Measurements from ENCODE around the gene RHO.
"Not testable (repeated sequence)": the region's sequence is repeated elsewhere in the genome, so short reads cannot be mapped to it uniquely, and the experiment has no call there.

RHO gene
- total RNA-seq, result 0.09 to 0.15 reads per million in 2 donors

GRCh38 chr3:129528589-129529100, at the start of gene RHO:
TSS of gene RHO (plus strand) at chr3:129528639. CDS start at chr3:129528734, 95 bp downstream.
- DNase-seq, result no peak

- not testable (repeated sequence) for DNase-seq
These were observed 47.1 kb upstream of the RHO start for GRCh38 chr3:129481225-129481765.

GRCh38 chr3:129481766-129482332, 46.6 kb upstream of the RHO start:
- DNase-seq, result no peak

- no peak for DNase-seq
These were observed 45.7 kb upstream of the RHO start for GRCh38 chr3:129482721-129483120.

GRCh38 chr3:129483870-129484269, 44.6 kb upstream of the RHO start:
- DNase-seq, result no peak

GRCh38 chr3:129485146-129485545, 43.3 kb upstream of the RHO start:
- not testable (repeated sequence) for DNase-seq

- DNase-seq, result no peak
These were observed 42.4 kb upstream of the RHO start for GRCh38 chr3:129485721-129486663.

GRCh38 chr3:129486664-129487035, 41.8 kb upstream of the RHO start:
- no peak for DNase-seq

GRCh38 chr3:129487183-129487867, 41.1 kb upstream of the RHO start:
- no peak for DNase-seq

GRCh38 chr3:129487868-129488335, 40.5 kb upstream of the RHO start:
- DNase-seq, result not testable (repeated sequence)

- not testable (repeated sequence) for DNase-seq
These were observed 39.2 kb upstream of the RHO start for GRCh38 chr3:129489258-129489657.

GRCh38 chr3:129490273-129490675, 38.2 kb upstream of the RHO start:
- DNase-seq, result no peak

GRCh38 chr3:129491077-129491476, 37.4 kb upstream of the RHO start:
- not testable (repeated sequence) for DNase-seq

- DNase-seq, result no peak
These were observed 36.6 kb upstream of the RHO start for GRCh38 chr3:129491794-129492193.

GRCh38 chr3:129492691-129493090, 35.7 kb upstream of the RHO start:
- no peak for DNase-seq

- DNase-seq, result no peak
These were observed 35.2 kb upstream of the RHO start for GRCh38 chr3:129493206-129493605.

GRCh38 chr3:129494499-129494898, 33.9 kb upstream of the RHO start:
- not testable (repeated sequence) for DNase-seq

GRCh38 chr3:129495006-129495639, 33.3 kb upstream of the RHO start:
- DNase-seq, result not testable (repeated sequence)

GRCh38 chr3:129497876-129498275, 30.6 kb upstream of the RHO start:
- DNase-seq, result not testable (repeated sequence)

- DNase-seq, result not testable (repeated sequence)
These were observed 29.6 kb upstream of the RHO start for GRCh38 chr3:129498603-129499488.

All from activated gamma-delta T cell (primary cell).